IPS-18a (cell line): ENCODE data around the gene PUS1.

Source experiments
- H3K27ac ChIP-seq: one replicate; pipeline ENCODE4 v1.5.1; 2013; ENCODE audit warnings: low read length
- H3K27me3 ChIP-seq: one replicate; pipeline ENCODE4 v1.6.1; 2013; ENCODE audit warnings: mild to moderate bottlenecking, low read length; ENCODE audit not compliant: control insufficient read depth, insufficient read depth
- H3K36me3 ChIP-seq: one replicate; pipeline ENCODE4 v1.6.1; 2013; ENCODE audit warnings: low read depth, low read length; ENCODE audit not compliant: control insufficient read depth
- H3K4me1 ChIP-seq: one replicate; pipeline ENCODE4 v1.6.1; 2013; ENCODE audit warnings: low read depth, low read length; ENCODE audit not compliant: control insufficient read depth
- H3K4me3 ChIP-seq: one replicate; pipeline ENCODE4 v1.5.1; 2013; ENCODE audit warnings: low read length
- H3K9ac ChIP-seq: one replicate; pipeline ENCODE4 v1.6.1; 2013; ENCODE audit warnings: mild to moderate bottlenecking, low read length, moderate library complexity
- H3K9me3 ChIP-seq: one replicate; pipeline ENCODE4 v1.6.1; 2013; ENCODE audit warnings: low read depth, low read length; ENCODE audit not compliant: control insufficient read depth

Gene PUS1

DNA sequence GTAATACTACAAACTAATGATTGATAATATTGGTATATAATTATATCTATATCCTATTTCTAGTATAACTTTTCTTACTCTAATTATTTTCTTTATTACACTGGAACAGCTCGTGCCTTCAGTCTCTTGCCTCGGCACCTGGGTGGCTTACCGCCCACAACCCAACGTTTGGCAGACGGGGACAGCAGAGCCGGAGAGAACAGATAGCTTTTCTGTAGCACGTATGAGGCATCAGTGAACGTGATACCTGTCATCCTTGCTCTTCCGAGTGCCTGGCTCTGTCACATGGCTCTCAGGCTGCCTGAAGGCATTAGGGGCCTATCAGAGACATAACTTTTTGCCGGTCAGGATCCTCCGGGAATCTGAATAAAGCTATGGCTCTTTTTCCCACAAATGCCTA lies 5.5 kb downstream of the PUS1 start:
- no peak overlapping the region for H3K27ac ChIP-seq
- peaks cover 62% of the 10 kb centered on the region for H3K36me3 ChIP-seq
- no peak overlapping the region for H3K4me3 ChIP-seq
- H3K27me3 ChIP-seq, result no peaks in the 10 kb centered on the region
- H3K9ac ChIP-seq, result no peak overlapping the region
- H3K9me3 ChIP-seq, result no peaks in the 10 kb centered on the region
- H3K4me1 ChIP-seq, result no peaks in the 10 kb centered on the region

- H3K9ac ChIP-seq, result no peak overlapping the region
- no peaks in the 10 kb centered on the region for H3K4me1 ChIP-seq
- H3K27me3 ChIP-seq, result no peaks in the 10 kb centered on the region
- no peaks in the 10 kb centered on the region for H3K9me3 ChIP-seq
- no peak overlapping the region for H3K4me3 ChIP-seq
- no peak overlapping the region for H3K27ac ChIP-seq
- H3K36me3 ChIP-seq, result peaks cover 74% of the 10 kb centered on the region
Observed at GRCh38 chr12:131938082-131938481, 9.0 kb downstream of the PUS1 start.

GRCh38 chr12:131939007-131939406 lies 9.9 kb downstream of the PUS1 start:
- H3K27ac ChIP-seq, result no peak overlapping the region
- H3K4me3 ChIP-seq, result no peak overlapping the region
- H3K9me3 ChIP-seq, result no peaks in the 10 kb centered on the region
- H3K36me3 ChIP-seq, result peaks cover 74% of the 10 kb centered on the region
- no peaks in the 10 kb centered on the region for H3K27me3 ChIP-seq
- H3K4me1 ChIP-seq, result no peaks in the 10 kb centered on the region
- no peak overlapping the region for H3K9ac ChIP-seq

- Histone ChIP-seq H3K9me3 (no peaks in the 10 kb centered on the region), H3K27ac (no peak overlapping the region), H3K4me1 (no peaks in the 10 kb centered on the region), H3K4me3 (no peak overlapping the region), H3K36me3 (peaks cover 70% of the 10 kb centered on the region), H3K27me3 (no peaks in the 10 kb centered on the region), H3K9ac (no peak overlapping the region)
Observed at GRCh38 chr12:131940141-131940547, 11.1 kb downstream of the PUS1 start.

- Histone ChIP-seq H3K4me1 (no peaks in the 10 kb centered on the region), H3K9me3 (no peaks in the 10 kb centered on the region), H3K27me3 (no peaks in the 10 kb centered on the region), H3K9ac (no peak overlapping the region), H3K27ac (no peak overlapping the region), H3K36me3 (peaks cover 67% of the 10 kb centered on the region), H3K4me3 (no peak overlapping the region)
Observed at GRCh38 chr12:131941116-131941986, 12.3 kb downstream of the PUS1 start.

GRCh38 chr12:131941987-131942341 lies 12.9 kb downstream of the PUS1 start:
- Histone ChIP-seq H3K9ac (no peak overlapping the region), H3K4me3 (no peak overlapping the region), H3K4me1 (no peaks in the 10 kb centered on the region), H3K36me3 (peaks cover 63% of the 10 kb centered on the region), H3K9me3 (no peaks in the 10 kb centered on the region), H3K27me3 (no peaks in the 10 kb centered on the region), H3K27ac (no peak overlapping the region)

DNA sequence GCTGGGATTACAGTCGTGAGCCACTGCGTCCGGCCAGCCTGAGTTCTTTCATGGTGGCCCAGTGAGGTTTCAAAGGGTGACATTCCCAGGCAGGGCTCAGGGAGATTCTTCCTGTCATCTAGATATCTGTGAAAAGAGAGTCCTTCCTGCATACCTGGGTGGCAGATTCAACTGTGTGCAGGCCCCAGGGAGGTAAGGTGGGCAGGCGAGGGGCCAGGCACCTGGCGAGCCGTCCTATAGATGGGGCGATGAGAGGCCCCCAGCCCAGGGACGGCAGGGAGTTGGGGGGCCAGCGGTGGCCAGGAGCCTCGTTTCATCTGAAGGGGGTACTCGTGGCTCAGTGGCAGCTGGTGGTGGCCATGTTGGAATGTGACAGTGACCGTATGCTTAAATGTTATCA lies 13.6 kb downstream of the PUS1 start:
- peaks cover 60% of the 10 kb centered on the region for H3K36me3 ChIP-seq
- no peaks in the 10 kb centered on the region for H3K4me1 ChIP-seq

DNA sequence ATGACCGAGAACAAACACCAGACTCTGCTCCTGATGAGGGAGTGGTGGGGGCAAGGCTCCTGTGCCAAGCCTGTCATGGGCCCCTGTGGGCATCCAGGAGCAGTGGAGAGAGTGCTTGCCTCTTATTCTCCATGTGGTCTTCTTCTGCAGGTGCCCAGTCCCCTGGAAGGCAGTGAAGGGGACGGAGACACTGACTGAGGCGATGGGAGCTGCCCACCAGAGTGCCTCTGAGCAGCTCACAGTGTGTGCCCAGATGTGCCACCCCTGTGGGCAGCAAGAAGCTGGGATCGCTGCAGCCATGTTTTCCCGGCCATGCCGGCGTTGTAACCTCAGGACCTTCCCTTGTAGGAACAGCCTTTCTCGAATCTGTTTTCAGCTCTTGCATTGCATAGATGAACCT lies 14.3 kb downstream of the PUS1 start:
- H3K9me3 ChIP-seq, result no peaks in the 10 kb centered on the region

More for the DNA sequence above, 13.6 kb downstream of the PUS1 start:
- Histone ChIP-seq H3K27ac (no peak overlapping the region), H3K9me3 (no peaks in the 10 kb centered on the region), H3K9ac (no peak overlapping the region), H3K4me3 (no peak overlapping the region), H3K27me3 (no peaks in the 10 kb centered on the region)

GRCh38 chr12:131943876-131944275 lies 14.8 kb downstream of the PUS1 start:
- Histone ChIP-seq H3K36me3 (peaks cover 53% of the 10 kb centered on the region), H3K27me3 (no peaks in the 10 kb centered on the region), H3K9me3 (no peaks in the 10 kb centered on the region), H3K9ac (no peak overlapping the region), H3K27ac (no peak overlapping the region), H3K4me3 (no peak overlapping the region), H3K4me1 (no peaks in the 10 kb centered on the region)

More for the DNA sequence above, 14.3 kb downstream of the PUS1 start:
- Histone ChIP-seq H3K27ac (no peak overlapping the region), H3K9ac (no peak overlapping the region), H3K36me3 (peaks cover 57% of the 10 kb centered on the region), H3K4me1 (no peaks in the 10 kb centered on the region), H3K4me3 (no peak overlapping the region), H3K27me3 (no peaks in the 10 kb centered on the region)

GRCh38 chr12:131944601-131945251 lies 15.7 kb downstream of the PUS1 start:
- H3K4me3 ChIP-seq, result no peak overlapping the region
- H3K36me3 ChIP-seq, result peaks cover 45% of the 10 kb centered on the region
- H3K4me1 ChIP-seq, result no peaks in the 10 kb centered on the region
- H3K9ac ChIP-seq, result no peak overlapping the region
- no peaks in the 10 kb centered on the region for H3K9me3 ChIP-seq
- H3K27ac ChIP-seq, result no peak overlapping the region
- H3K27me3 ChIP-seq, result no peaks in the 10 kb centered on the region

DNA sequence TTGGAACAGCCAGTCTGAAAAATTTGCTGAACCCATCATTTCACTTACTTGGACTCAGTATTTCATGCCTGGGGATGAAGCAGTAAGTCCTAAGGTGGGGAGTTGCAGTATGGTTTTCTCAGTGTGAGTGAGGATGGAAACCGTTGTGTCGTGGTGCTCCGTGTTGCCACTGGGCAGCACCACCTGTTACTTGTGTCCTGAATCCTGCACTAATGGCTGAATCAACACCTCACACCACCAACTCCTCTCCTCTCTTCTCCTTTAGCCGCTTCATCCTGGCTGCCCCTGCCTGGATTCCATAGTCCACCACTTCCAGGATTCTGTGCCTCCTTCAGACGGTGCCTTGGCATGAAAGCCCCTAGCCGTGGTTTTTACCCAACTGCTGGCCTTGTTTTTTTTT lies 17.7 kb downstream of the PUS1 start:
- Histone ChIP-seq H3K4me3 (no peak overlapping the region), H3K9ac (no peak overlapping the region), H3K9me3 (no peaks in the 10 kb centered on the region), H3K27ac (no peak overlapping the region), H3K36me3 (peaks cover 27% of the 10 kb centered on the region), H3K4me1 (no peaks in the 10 kb centered on the region), H3K27me3 (no peaks in the 10 kb centered on the region)
